HG03196 (cell line): ENCODE data around the gene ZNF655.
"Not testable (repeated sequence)": the region's sequence is repeated elsewhere in the genome, so short reads cannot be mapped to it uniquely, and the experiment has no call there.

Experiments used
- ATAC-seq: cut with Tn5 transposase; IDR thresholded peaks from one replicate; pipeline ENCODE4 v1.9.1; 2021; ENCODE audit not compliant: unreplicated experiment

Gene ZNF655

DNA sequence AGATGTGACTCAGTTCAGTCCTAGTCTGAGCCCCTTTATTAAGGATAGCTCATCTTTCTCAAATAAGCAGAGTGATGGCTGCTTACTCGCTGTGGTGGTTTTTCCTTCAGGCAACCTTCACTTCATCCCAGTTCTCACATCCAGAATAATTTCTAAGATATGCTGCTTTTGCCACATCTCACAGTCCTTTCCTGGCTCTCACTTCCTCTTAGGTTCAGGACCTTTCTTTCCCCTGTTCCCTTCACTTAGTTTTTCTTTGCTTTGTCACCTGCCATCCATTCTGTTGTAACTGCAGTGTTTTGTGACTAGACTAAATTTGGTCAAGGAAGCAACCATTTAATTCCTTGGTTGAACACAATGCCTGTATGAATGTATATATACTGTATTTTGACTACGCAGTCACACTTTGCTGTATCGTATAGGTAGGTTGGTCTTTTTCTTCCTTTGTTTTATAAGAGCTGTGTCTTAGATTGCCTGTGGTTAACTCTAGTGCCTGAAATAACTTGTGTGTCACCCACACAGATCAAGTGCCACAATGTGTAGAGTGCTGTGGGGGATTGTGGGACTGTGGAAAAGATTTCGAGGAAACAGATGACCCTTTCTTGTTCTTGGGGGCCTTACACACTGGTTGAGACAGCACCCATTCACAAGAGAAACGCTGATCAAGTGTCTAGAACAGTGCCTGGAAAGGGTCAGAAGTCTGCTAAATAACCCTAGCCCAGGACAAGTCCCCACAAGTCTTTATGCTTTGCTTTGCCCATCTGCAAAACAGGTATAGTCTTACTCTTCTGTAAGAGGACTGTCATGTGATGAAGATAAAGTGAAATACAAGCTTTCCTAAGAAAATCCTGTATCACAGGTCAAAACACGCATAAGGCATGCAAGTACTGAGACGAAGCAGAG is 2.6 kb downstream of the ZNF655 start:
- ATAC-seq: no peak

DNA sequence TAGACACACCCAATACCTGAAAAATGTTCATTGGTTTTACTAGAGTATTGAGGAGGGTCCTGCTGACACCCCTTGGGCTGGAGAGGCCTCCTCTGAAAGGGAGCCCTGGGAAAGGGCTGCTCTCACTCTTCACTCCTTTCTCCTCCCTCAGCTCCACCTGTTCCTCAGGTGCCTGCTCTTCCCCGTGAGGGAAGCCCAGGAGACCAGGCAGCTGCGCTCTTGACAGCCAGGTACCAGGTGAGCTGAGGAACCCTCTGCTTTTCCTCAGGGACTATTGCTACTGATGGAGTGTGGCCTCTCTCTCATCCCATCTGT is 3.3 kb downstream of the ZNF655 start:
- no peak for ATAC-seq

DNA sequence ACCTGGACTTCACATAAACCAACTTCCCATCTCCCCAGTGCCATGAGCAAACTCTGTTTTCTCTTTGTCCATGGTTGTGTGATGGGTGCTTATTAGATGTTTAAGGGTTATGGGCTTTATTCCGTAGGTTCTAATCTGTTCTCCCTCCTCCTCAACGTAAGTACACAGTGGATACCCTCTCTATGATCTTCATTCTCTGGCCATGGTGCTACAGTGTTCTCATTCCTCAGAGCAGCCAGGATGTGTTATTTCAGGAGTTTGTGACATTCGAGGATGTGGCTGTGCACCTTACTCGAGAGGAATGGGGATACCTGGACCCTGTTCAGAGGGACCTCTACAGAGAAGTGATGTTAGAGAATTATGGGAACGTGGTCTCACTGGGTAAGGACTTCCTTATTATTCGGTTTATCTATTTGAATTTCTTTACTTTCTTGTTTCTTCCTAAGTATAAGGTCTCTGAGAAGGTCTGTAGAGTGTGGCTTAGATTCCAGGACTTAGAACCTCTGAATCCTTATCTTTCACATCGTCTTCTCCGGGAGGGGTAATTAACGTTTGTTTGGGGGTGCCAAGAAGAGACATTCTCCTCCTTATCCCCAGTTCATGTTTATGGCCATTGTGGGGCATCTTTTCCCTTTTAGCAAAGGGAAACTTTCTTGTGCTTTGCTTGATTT is 3.8 kb downstream of the ZNF655 start:
- no peak for ATAC-seq

DNA sequence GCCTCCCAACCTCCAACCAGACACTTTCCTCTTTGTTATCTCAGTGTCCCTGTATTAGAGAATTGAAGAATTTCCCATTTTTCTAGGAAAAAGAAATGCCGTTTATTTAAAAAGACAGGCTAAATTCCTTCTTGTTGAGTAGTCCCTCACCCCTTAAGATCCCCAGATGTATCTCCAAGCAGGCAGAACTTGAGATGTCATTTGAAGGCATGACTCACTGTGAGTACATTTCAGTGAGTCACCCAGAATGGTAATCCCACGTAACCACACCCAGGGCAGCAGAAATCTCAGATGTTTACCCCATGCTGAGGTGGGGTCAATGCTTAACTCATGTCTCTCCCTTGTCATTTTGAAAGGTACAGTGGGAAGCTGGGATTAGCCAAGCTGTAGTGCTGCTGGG is 4.4 kb downstream of the ZNF655 start:
- ATAC-seq: no peak

DNA sequence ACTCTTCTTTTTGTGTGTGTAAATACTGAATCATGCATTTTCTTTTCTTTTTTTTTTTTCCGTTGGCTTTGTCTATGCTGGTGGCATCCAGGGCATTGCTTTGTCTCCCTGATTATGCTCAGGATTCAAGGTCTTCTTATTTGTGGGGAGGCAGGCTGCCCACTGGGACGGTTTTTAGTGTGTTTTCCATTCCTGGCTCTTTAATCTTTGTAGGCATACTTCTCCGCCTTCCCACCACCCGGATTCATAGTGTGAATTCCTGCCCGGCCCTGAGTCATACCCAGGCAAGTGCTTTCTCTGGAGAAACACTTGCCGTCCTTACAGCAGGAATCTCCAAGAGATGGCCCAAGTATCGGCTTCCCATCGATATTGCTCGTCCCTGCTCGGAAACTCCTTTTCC is 5.2 kb downstream of the ZNF655 start:
- ATAC-seq: no peak

DNA sequence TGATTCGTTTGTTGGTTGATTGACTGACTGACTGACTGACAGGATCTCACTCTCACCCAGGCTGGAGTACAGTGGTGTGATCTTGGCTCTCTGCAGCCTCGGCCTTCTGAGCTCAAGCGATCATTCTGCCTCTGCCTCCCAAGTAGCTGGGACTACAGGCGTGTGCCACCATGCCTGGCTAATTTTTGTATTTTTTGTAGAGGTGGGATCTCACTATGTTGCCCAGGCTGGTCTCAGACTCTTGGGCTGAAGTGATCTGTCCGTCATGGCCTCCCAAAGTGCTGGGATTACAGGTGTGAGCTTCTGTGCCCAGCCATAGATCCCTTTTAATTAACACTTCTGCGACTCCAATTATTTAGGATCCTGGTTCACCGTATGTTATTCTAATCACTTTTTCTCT is 10.3 kb downstream of the ZNF655 start:
- not testable (repeated sequence) for ATAC-seq

DNA sequence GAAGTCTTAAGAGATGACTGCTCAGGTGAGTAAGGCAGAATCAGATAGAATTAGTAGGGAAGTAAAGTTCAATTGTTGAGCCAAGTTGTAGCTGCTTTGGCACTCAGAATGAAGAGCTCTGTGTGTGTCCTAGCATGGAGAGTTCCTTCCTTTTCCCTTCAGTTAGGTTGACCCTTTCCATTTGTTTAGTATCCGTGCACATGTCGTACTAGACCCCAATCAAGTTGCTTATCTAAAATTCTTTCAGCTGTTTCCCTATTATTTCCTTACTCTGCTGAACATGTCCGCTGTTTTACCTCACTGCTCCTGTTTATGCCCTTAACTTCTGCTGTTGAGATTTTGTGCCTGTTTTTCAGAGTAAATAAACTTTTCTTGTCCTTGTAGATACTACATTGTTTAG is 13.3 kb downstream of the ZNF655 start:
- no peak for ATAC-seq

DNA sequence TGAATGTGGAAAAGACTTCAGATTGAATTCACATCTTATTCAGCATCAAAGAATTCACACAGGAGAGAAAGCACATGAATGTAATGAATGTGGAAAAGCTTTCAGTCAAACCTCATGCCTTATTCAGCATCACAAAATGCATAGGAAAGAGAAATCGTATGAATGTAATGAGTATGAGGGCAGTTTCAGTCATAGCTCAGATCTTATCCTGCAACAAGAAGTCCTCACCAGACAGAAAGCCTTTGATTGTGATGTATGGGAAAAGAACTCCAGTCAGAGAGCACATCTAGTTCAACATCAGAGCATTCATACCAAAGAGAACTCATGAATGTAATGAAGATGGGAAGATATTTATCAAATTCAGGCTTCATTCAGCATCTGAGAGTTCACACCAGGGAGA is 14.8 kb downstream of the ZNF655 start:
- ATAC-seq: no peak

DNA sequence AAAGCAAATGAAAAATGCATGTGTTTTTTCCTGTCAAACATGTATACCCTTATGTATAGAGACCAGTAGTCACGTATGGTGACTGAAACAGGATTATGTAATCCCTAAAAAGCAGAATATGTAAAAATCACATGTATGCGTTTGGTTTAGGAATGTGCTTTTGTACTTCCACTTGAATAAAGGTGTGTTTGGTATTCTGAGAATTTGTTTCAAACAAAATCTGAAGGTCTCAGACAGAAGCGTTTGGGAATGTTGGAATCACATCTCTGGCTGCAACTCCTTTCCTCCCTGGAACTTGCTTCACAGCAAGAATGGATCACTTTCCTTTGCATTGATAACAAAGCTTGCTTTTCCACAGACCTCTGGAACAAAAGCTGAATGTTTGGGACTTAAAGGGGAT is 17.8 kb downstream of the ZNF655 start:
- ATAC-seq: no peak

DNA sequence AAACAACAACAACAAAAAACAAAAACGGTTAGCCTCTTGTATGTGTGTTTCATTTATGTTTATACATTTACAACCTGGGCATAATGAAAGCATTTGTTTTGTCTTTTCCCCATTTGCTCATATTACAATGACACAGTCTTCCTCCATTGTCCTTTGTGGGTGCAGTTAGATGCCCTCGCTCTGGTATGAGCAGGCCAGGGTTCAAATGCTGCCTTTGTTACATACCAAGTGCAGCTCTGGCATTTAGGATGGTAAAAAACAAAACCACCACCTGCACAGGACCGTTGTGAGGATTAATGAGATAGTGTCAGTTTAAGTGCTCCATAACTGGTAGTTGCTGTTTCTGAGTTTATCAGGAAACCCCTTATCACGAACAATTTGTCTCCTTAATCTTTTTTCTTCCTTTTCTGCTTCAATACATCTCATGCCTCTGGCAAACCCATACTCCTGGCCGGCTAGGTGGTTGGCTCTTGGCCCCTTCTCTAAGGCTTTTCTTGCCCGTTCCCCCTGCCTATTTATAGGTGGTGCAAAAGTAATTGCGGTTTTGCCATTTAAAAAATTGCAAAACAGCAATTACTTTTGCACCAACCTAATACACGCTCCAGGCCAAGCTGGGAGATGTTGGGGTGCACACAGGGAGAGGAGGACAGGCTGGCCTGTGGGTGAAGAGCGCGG is 21.0 kb downstream of the ZNF655 start:
- ATAC-seq: no peak

DNA sequence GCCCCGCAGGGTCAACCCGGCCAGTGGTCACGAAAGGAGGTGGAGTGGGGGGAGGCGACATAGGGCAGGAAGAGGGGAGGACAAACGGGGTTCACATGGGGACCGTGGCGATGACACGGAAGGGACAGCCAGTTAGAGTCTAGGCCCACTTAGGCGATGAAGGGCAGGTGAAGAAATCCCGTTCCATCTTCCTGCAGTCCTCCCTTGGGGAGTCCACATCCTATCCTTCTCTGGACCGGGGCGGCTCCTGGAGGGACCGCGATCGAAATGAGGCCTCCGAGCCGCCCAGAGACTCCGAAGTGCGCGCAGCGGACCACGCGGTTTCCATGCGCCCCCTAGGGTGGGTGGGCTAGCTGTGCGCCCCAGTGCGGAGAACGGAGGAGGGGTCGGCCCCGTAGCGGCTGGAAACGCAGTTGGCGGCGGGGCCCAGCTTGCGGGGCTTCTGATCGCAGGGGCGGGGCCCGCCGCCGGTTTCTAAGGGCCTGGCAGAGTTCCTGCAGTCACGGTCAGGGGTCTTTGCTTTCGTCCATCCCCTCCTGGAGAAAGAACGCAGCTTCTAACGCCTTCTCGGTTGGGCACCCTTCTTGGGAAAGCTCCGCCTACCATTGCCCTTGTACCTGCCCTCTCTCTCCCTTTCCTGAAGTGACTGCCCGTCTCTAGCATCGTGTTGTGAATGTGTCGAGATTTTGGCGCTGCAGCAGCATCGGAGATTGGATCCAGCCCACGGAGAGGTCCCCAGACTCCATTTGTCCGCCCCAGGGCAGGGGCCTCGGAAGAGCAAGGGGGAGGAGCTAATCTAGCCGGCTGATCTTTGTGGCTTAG is 21.7 kb downstream of the ZNF655 start:
- ATAC-seq: no peak

DNA sequence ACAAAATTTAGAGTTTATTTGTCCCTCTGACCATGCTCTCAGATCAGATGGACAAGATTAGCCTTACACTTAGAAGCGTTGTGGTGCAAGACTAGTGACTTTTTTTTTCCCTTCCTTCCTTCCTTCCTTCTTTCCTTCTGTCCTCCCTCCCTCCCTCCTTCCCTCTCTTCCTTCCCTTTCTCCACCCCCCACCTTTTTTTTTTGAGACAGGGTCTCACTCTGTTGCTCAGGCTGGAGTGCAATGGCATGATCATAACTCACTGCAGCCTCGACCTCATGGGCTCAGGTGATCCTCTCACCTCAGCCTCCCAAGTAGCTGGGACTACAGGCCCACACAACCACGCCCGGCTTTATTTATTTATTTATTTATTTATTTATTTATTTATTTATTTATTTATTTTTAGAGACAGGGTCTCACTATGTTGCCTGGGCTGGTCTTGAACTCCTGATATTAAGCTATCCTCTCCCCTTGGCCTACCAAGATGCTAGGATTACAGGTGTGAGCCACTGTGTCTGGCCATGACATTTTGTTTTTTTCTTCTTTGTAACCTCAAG is 22.4 kb downstream of the ZNF655 start:
- ATAC-seq: not testable (repeated sequence)

DNA sequence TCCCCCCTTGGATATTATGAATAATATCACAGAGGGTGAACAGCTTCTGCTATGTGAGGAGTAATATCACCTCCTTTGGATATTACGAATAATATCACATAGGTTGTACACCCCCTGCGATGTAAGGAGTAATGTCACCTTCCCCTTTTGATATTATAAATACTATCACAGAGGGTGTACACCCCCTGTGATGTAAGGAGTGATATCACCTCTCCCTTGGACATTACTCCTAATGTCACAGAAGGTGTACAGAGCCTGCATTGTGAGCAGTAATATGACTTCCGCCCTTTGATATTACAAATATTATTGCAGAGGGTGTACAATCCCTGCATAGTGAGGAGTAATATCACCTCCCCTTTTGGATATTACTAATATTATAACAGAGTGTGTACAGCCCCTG is 30.4 kb downstream of the ZNF655 start:
- ATAC-seq: no peak

DNA sequence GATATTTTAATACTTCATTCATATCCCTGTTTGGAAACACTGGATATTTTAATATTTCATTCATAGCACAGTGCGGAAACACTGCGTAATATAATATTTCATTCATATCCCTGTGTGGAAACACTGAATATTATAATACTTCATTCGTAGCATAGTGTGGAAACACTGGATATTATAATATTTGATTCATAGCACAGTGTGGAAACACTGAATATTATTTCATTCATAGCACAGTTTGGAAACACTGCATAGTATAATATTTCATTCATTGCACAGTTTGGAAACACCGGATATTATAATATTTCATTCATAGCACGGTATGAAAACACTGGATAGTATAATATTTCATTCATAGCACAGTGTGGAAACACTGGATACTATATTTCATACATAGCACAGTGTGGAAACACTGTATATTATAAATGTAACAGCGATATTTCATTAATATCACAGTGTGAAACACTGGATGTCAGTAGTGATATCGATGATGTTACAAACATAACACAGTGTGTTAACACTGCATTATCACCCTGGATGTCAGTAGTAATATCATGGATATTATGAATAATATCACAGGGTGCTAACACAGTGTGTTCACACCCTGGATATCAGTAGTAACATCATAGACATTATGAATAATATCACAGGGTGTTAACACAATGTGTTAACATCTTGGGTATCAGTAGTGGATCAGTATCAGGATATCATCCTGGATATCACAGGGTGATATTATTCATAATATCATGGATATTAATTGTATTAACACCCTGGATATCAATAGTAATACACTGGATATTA is 36.7 kb downstream of the ZNF655 start:
- ATAC-seq: no peak

DNA sequence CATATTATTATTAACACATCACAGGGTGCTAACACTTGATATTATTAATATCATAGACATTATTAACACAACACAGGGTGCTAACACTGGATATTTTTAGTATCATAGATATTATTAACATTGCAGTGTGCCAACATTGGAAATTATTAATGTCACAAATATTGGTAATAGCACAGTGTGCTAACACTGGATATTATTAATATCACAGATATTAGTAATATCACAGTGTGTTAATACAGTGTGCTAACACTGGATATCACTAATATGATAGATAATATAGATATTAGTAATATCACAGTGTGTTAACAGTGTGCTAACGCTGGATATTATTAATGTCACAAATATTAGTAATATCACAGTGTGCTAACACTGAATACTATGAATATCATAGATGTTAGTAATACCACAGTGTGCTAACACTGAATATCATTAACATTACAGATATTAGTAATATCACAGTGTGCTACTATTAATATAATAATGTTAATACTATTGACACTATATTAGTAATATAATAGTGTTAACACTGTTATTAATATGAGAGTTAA is 38.0 kb downstream of the ZNF655 start:
- no peak for ATAC-seq

DNA sequence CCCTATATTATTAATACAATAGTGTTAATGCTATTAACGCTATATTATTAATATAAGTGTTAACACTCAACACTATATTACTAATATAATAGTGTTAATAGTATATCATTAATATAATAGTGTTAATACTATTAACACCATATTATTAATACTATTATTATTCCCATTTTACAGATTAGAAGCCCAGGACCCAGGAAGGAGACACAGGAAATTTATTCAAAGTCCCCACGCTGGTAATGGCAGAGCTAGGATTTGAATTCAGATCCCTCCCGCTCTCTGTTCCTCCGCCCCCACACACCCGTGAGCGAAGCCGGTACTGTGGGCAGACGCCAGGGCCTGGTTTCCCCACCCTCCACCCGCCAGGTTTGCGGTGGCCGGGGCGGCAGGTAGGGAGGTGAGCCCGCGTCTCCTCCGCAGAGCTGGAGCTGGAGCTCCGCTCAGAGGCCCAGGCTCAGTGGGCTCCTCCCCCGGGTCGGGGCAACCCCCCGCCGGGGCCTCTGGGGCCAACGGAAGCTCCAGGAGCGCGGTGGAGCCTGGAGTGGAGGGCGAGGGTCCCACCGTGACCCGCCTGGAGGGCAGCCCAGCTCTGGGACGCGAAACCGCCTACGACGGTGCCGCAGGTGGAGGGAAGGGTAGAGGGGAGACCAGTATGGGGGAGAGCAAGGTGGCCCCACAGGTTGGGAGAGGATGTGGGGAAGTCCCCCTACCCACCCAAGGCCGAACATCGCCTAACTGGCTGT is 39.5 kb downstream of the ZNF655 start, which contains the start of gene TMEM225B:
Gene TMEM225B, plus strand, starts transcription at position 506 of the 740 bp plus-strand sequence. CDS start 6,122 bp downstream, outside the sequence.
- ATAC-seq: no peak

DNA sequence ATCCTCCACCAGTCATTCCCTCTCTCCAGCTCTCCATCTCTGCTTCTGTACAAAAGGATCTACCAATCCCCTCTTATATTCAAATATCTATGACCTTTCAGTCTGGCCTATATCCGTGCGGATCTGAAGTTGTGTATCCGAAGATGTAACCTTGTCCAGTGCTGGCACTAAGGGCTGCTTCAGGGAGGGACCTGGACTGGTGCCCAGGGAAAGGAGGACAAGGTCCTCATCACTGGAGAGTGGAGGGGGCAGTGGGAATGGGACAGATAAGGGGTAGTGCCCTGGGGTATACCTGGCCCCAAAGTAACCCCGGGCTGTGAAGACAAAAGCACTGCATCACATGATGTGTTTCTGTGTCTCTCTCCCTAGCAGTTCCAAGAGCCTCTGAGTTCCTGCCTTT is 41.4 kb downstream of the ZNF655 start:
- no peak for ATAC-seq

DNA sequence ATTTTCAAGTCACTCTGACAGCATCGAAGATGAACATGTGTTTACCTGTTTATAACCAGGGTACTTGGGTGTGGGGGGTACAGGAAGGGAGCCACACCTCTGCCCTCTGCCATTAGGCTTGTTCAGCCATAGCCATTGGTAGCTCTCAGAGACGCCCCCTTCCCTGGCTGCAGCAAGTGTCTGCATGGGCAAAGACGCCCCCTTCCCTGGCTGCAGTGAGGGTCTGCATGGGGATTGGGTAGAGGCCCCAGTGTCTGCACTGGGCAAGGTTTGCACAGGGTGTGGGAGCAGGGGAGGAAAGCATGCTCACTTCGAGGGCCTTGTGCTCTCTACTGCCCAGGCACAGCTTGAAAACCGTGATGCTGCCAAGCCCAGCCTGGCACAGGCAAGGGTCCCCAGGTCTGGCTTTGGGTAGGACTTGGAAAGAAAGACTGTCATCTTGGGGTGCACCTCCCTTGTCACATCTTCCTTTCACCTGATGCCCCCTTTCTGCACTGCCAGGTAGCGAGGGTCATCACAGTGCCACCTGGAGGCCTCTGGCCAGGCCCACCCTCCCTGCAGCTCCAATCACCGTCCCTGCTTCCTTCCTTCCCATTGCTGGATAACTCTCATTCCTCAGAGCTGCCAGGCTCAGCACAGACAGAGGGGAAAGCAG is 43.3 kb downstream of the ZNF655 start:
- ATAC-seq: no peak
